Fibroblast of lung (primary cell): Measurements from ENCODE around the gene ST6GAL1.

ENCODE experiments used
- EZH2 ChIP-seq: IDR thresholded peaks from 2 replicates; pipeline ENCODE4 v1.5.1; 2012; ENCODE audit warnings: low read length, control low read depth, mild to moderate bottlenecking; ENCODE audit errors: missing control alignments
- TF ChIP-seq, protein P1 (sequence below), 2 donors: IDR thresholded peaks in 1 of 2; conservative IDR thresholded peaks in 1 of 2; 1 replicate in 1 of 2; 2 replicates in 1 of 2; pipeline ENCODE4 v1.5.1; 2011 to 2012; ENCODE audit warnings: low read length in 2 of 2, control low read depth in 1 of 2, inconsistent platforms in 1 of 2, low read depth in 1 of 2, mild to moderate bottlenecking in 1 of 2

DNA sequence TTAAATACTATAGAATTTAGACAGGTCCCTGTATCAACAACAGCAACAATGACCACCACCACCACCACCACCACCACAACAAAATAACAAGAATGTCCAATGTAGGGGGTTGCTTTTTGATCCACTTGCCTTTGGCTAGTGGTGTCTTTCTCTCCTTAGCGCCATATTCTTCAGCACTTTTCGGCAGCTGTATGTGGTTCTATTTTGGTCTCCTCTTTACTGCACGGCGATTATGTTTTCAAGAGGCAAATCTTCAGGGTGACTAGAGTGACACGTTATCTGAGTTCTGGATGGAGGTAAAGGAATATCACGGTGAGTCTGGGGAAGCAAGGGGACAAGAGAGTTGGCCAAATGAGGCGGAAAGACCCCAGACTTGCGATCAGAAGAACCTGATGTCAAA, 56.1 kb downstream of the ST6GAL1 start:
- no peak for TF ChIP-seq EZH2
- TF ChIP-seq, protein P1, sequence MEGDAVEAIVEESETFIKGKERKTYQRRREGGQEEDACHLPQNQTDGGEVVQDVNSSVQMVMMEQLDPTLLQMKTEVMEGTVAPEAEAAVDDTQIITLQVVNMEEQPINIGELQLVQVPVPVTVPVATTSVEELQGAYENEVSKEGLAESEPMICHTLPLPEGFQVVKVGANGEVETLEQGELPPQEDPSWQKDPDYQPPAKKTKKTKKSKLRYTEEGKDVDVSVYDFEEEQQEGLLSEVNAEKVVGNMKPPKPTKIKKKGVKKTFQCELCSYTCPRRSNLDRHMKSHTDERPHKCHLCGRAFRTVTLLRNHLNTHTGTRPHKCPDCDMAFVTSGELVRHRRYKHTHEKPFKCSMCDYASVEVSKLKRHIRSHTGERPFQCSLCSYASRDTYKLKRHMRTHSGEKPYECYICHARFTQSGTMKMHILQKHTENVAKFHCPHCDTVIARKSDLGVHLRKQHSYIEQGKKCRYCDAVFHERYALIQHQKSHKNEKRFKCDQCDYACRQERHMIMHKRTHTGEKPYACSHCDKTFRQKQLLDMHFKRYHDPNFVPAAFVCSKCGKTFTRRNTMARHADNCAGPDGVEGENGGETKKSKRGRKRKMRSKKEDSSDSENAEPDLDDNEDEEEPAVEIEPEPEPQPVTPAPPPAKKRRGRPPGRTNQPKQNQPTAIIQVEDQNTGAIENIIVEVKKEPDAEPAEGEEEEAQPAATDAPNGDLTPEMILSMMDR (conservative IDR thresholded peaks at IDR 0.05 in 1 of 2, IDR thresholded peaks at IDR 0.05 in 1 of 2; ENCODE audit: low read depth in 1 of 2, low read length in 2 of 2), result no peak
